DOHH2 (cell line): Measurements from ENCODE around the gene NOTO.

Source experiments
- H3F3A ChIP-seq: fragments of 200-600 bp; sonication (generic), shearing (Covaris generic); 2 replicates; pipeline ENCODE4 v1.6.0; 2016; ENCODE audit warnings: antibody characterized with exemption, mild to moderate bottlenecking; ENCODE audit not compliant: control insufficient read depth, insufficient read depth
- H3K27ac ChIP-seq: fragments of 200-600 bp; sonication (generic); 2 replicates; pipeline ENCODE4 v1.5.1; 2014; ENCODE audit warnings: low read depth, mild to moderate bottlenecking, low read length, moderate library complexity
- H3K27me3 ChIP-seq: fragments of 200-600 bp; sonication (generic); 2 replicates; pipeline ENCODE4 v1.6.1; 2014; ENCODE audit warnings: mild to moderate bottlenecking, low read length, mixed read lengths; ENCODE audit not compliant: control insufficient read depth
- H3K36me3 ChIP-seq: fragments of 200-600 bp; sonication (generic); 2 replicates; pipeline ENCODE4 v1.6.1; 2014; ENCODE audit warnings: mild to moderate bottlenecking, low read length, moderate library complexity, mixed read lengths; ENCODE audit not compliant: control insufficient read depth
- H3K4me1 ChIP-seq: fragments of 200-600 bp; sonication (generic); 2 replicates; pipeline ENCODE4 v1.6.1; 2014; ENCODE audit warnings: mild to moderate bottlenecking, low read length, mixed read lengths; ENCODE audit not compliant: control insufficient read depth
- H3K4me2 ChIP-seq: fragments of 200-600 bp; sonication (generic); 2 replicates; pipeline ENCODE4 v1.6.0; 2014; ENCODE audit warnings: mild to moderate bottlenecking, low read length, moderate library complexity
- H3K4me3 ChIP-seq: fragments of 200-600 bp; sonication (generic); 2 replicates; pipeline ENCODE4 v1.5.1; 2014; ENCODE audit warnings: mild to moderate bottlenecking, low read length, mixed read lengths
- H3K79me2 ChIP-seq: fragments of 200-600 bp; sonication (generic); 2 replicates; pipeline ENCODE4 v1.6.1; 2014; ENCODE audit warnings: mild to moderate bottlenecking, low read length, mixed read lengths; ENCODE audit not compliant: control insufficient read depth
- H3K9me2 ChIP-seq: fragments of 200-600 bp; sonication (generic); replicated peaks from 2 replicates; pipeline ENCODE4 v1.6.1; 2014; ENCODE audit warnings: mild to moderate bottlenecking, low read length, mixed read lengths; ENCODE audit not compliant: control insufficient read depth
- H3K9me3 ChIP-seq: fragments of 200-600 bp; sonication (generic); 2 replicates; pipeline ENCODE4 v1.6.1; 2014; ENCODE audit warnings: antibody characterized with exemption, low read length, mixed read lengths; ENCODE audit not compliant: control insufficient read depth, insufficient read depth
- H4K20me1 ChIP-seq: fragments of 200-600 bp; sonication (generic); 2 replicates; pipeline ENCODE4 v1.6.0; 2014; ENCODE audit warnings: low read depth, mild to moderate bottlenecking, antibody characterized with exemption, low read length, moderate library complexity; ENCODE audit not compliant: control insufficient read depth, insufficient read depth
- EZH2phosphoT487 ChIP-seq: fragments of 200-600 bp; sonication (generic); IDR thresholded peaks from 2 replicates; pipeline ENCODE4 v1.6.1; 2017; ENCODE audit warnings: borderline replicate concordance, mild to moderate bottlenecking, antibody characterized with exemption, low read length, moderate library complexity, mixed read lengths
- TF ChIP-seq, protein P1 (sequence below): fragments of 200-600 bp; sonication (generic); IDR thresholded peaks from one replicate; pipeline ENCODE4 v1.5.1; 2014; ENCODE audit warnings: antibody characterized with exemption, mild to moderate bottlenecking, low read depth, low read length; ENCODE audit not compliant: poor library complexity, severe bottlenecking

The NOTO gene

DNA sequence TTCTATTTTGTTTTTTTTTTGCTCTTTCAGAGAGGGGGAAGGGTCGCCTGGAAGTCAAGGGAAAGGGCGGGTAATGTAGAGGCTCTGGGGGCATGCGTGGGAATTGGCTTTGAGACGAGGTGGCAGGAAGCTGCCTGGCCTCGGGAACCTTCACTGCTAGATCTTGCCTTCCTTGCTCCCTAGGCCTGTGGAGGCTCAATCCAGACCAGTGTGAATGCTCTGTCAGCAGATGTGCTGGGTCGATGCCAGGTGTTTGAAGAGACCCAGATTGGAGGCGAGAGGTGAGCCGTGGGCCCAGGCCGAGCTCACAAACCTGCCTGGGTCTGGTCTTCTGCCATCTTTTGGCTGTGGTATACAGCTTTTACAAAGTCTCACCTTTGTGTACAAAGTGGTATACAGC lies 47.3 kb downstream of the NOTO start:
- no peak for TF ChIP-seq EZH2phosphoT487
- TF ChIP-seq, protein P1, sequence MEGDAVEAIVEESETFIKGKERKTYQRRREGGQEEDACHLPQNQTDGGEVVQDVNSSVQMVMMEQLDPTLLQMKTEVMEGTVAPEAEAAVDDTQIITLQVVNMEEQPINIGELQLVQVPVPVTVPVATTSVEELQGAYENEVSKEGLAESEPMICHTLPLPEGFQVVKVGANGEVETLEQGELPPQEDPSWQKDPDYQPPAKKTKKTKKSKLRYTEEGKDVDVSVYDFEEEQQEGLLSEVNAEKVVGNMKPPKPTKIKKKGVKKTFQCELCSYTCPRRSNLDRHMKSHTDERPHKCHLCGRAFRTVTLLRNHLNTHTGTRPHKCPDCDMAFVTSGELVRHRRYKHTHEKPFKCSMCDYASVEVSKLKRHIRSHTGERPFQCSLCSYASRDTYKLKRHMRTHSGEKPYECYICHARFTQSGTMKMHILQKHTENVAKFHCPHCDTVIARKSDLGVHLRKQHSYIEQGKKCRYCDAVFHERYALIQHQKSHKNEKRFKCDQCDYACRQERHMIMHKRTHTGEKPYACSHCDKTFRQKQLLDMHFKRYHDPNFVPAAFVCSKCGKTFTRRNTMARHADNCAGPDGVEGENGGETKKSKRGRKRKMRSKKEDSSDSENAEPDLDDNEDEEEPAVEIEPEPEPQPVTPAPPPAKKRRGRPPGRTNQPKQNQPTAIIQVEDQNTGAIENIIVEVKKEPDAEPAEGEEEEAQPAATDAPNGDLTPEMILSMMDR = no peak

DNA sequence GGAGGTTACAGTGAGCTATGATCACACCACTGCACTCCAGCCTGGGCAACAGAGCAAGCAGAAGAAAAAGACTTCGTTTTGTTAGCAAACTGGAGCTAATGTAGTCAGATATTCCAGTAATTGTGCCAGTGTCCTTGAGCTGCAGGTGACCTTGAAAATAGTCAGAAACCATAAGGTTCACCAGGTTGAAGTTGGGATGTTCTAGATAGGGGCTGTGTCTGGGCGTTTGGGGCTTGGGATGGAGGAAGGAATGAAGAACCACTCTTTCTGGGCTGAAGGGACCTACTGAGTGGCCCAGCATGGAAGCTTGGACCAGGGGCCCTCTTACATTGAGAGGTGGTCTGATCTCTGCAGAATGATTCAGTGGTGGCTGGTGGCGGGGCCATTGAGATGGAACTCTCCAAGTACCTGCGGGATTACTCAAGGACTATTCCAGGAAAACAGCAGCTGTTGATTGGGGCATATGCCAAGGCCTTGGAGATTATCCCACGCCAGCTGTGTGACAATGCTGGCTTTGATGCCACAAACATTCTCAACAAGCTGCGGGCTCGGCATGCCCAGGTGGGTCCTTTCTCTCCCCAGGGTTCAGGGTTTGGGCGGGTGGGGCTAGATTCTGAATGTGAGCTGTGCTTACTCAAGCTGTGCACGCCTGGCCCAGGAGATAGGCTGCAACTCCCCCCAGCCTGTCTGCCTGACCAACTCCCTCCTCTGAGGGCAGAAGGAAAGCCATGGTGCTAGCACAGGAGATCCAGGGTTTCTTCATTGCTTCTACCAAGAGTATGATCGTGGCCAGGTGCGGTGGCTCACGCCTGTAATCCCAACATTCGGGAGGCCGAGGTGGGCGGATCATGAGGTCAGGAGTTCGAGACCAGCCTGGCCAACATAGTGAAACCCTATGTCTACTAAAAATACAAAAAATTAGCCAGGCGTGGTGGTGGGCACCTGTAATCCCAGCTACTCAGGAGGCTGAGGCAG lies 48.8 kb downstream of the NOTO start:
- no peaks in the 10 kb centered on the region for H3K27me3 ChIP-seq
- no peak for TF ChIP-seq EZH2phosphoT487
- TF ChIP-seq, protein P1 = no peak
- no peaks in the 10 kb centered on the region for H3K9me2 ChIP-seq
- peaks cover 6% of the 10 kb centered on the region for H3K79me2 ChIP-seq
- peaks cover 32% of the 10 kb centered on the region for H3F3A ChIP-seq
- H3K27ac ChIP-seq = no peak overlapping the region
- H3K36me3 ChIP-seq = peaks cover 93% of the 10 kb centered on the region
- peaks cover 7% of the 10 kb centered on the region; the same call in 1 of the 2 replicates for H4K20me1 ChIP-seq
- no peak overlapping the region for H3K4me3 ChIP-seq
- H3K4me2 ChIP-seq = no peak overlapping the region
- H3K9me3 ChIP-seq = no peaks in the 10 kb centered on the region
- no peaks in the 10 kb centered on the region for H3K4me1 ChIP-seq

More for the DNA sequence above, 47.3 kb downstream of the NOTO start:
- Histone ChIP-seq H3K4me3 (no peak overlapping the region), H3F3A (peaks cover 31% of the 10 kb centered on the region), H3K27ac (no peak overlapping the region), H3K36me3 (peaks cover 93% of the 10 kb centered on the region), H3K4me2 (no peak overlapping the region), H3K4me1 (no peaks in the 10 kb centered on the region), H3K27me3 (no peaks in the 10 kb centered on the region), H3K9me2 (no peaks in the 10 kb centered on the region), H4K20me1 (peaks cover 7% of the 10 kb centered on the region; the same call in 1 of the 2 replicates), H3K79me2 (peaks cover 19% of the 10 kb centered on the region), H3K9me3 (no peaks in the 10 kb centered on the region)

DNA sequence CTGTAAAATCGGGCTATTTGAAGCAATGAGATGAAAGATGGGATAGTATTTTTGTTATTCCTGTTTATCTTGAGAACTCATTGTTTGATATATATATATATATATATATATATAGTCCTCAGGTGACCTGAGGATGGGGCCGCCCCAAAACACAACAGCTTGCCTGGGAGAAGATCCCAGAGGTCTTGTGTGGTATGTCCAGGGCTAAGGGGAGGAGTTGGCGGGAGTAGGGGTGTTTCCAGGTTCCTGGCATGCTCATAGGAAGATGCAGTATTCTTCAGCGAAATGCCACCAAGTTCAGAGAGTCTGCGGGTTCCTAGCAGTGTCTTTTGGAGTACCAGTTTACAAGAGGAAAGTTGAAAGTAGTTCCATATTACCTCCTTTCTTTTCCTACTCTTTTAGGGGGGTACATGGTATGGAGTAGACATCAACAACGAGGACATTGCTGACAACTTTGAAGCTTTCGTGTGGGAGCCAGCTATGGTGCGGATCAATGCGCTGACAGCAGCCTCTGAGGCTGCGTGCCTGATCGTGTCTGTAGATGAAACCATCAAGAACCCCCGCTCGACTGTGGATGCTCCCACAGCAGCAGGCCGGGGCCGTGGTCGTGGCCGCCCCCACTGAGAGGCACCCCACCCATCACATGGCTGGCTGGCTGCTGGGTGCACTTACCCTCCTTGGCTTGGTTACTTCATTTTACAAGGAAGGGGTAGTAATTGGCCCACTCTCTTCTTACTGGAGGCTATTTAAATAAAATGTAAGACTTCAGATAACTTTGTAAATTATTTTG lies 50.1 kb downstream of the NOTO start:
- no peak overlapping the region for H3K4me3 ChIP-seq
- no peaks in the 10 kb centered on the region for H3K9me3 ChIP-seq
- TF ChIP-seq, protein P1 = no peak
- no peak for TF ChIP-seq EZH2phosphoT487
- no peaks in the 10 kb centered on the region for H3K4me1 ChIP-seq
- no peak overlapping the region for H3K27ac ChIP-seq
- H3F3A ChIP-seq = peaks cover 32% of the 10 kb centered on the region
- no peaks in the 10 kb centered on the region for H3K27me3 ChIP-seq
- peaks cover 7% of the 10 kb centered on the region; the same call in 1 of the 2 replicates for H4K20me1 ChIP-seq
- no peak overlapping the region for H3K4me2 ChIP-seq
- H3K36me3 ChIP-seq = peaks cover 88% of the 10 kb centered on the region
- H3K9me2 ChIP-seq = no peaks in the 10 kb centered on the region
- H3K79me2 ChIP-seq = no peaks in the 10 kb centered on the region
